Mesothelial cell of epicardium (in vitro differentiated cells): ENCODE measurements around the gene TACR1. TPM values are rescaled to one million over a fixed set of nuclear protein-coding genes. Genes with fewer than 3 reads are reported as not detected.

ENCODE experiments used
- DNase-seq, 2 experiments: peaks; one replicate each; pipeline ENCODE4 v3.0.0; 2021; ENCODE audit warnings: low spot score in 2 of 2; ENCODE audit not compliant: unreplicated experiment in 2 of 2
- H3K27ac Mint-ChIP-seq: 2 replicates; pipeline ENCODE4 v1.8.0; 2021; ENCODE audit warnings: mixed read lengths
- H3K27me3 Mint-ChIP-seq: 2 replicates; pipeline ENCODE4 v1.8.0; 2021; ENCODE audit warnings: low read depth, mixed read lengths
- H3K36me3 Mint-ChIP-seq: 2 replicates; pipeline ENCODE4 v1.8.0; 2021; ENCODE audit warnings: mixed read lengths
- H3K4me1 Mint-ChIP-seq: 2 replicates; pipeline ENCODE4 v1.8.0; 2021; ENCODE audit warnings: mixed read lengths
- H3K4me3 Mint-ChIP-seq: 2 replicates; pipeline ENCODE4 v1.8.0; 2021; ENCODE audit warnings: mild to moderate bottlenecking, moderate library complexity, mixed read lengths
- H3K9me3 Mint-ChIP-seq: 2 replicates; pipeline ENCODE4 v1.8.0; 2021; ENCODE audit warnings: mixed read lengths
- CTCF ChIP-seq: fragments of 200-600 bp; sonication (generic); IDR thresholded peaks from one replicate; pipeline ENCODE4 v1.5.0; 2021; ENCODE audit warnings: antibody characterized with exemption; ENCODE audit not compliant: unreplicated experiment
- total RNA-seq: library from RNA; stranded (reverse); gene quantifications from 3 replicates; pipeline ENCODE4 v1.2.1, GENCODE V29; 2021

The TACR1 gene
- total RNA-seq, 1 donor from 2014 or later: 0.20 TPM

GRCh38 chr2:75025633-75026380 lies 173.5 kb downstream of the TACR1 start:
- DNase-seq: no peak
- H3K36me3 Mint-ChIP-seq: no peaks in the 10 kb centered on the region
- no peak overlapping the region for H3K27ac Mint-ChIP-seq
- no peaks in the 10 kb centered on the region for H3K9me3 Mint-ChIP-seq
- TF ChIP-seq CTCF: no peak
- no peaks in the 10 kb centered on the region for H3K27me3 Mint-ChIP-seq
- no peak overlapping the region for H3K4me3 Mint-ChIP-seq
- H3K4me1 Mint-ChIP-seq: peaks cover 9% of the 10 kb centered on the region

GRCh38 chr2:75025216-75025615 lies 174.1 kb downstream of the TACR1 start:
- H3K4me1 Mint-ChIP-seq: peaks cover 9% of the 10 kb centered on the region
- no peaks in the 10 kb centered on the region for H3K36me3 Mint-ChIP-seq
- TF ChIP-seq CTCF: no peak
- H3K9me3 Mint-ChIP-seq: no peaks in the 10 kb centered on the region
- no peak overlapping the region for H3K4me3 Mint-ChIP-seq
- no peak overlapping the region for H3K27ac Mint-ChIP-seq
- DNase-seq: no peak
- H3K27me3 Mint-ChIP-seq: no peaks in the 10 kb centered on the region

- TF ChIP-seq CTCF: no peak
- Mint-ChIP-seq H3K4me1 (peaks cover 15% of the 10 kb centered on the region), H3K9me3 (no peaks in the 10 kb centered on the region), H3K4me3 (no peak overlapping the region), H3K27ac (no peak overlapping the region), H3K27me3 (no peaks in the 10 kb centered on the region), H3K36me3 (no peaks in the 10 kb centered on the region)
- DNase-seq: no peak
Measured at GRCh38 chr2:75023666-75024455, 175.5 kb downstream of the TACR1 start.

- Mint-ChIP-seq H3K36me3 (no peaks in the 10 kb centered on the region), H3K27me3 (no peaks in the 10 kb centered on the region)
Measured at GRCh38 chr2:75022516-75022915, 176.8 kb downstream of the TACR1 start.

GRCh38 chr2:75021672-75022071 lies 177.6 kb downstream of the TACR1 start:
- no peaks in the 10 kb centered on the region for H3K27me3 Mint-ChIP-seq
- no peak for TF ChIP-seq CTCF
- peaks cover 6% of the 10 kb centered on the region for H3K9me3 Mint-ChIP-seq
- no peak for DNase-seq
- H3K36me3 Mint-ChIP-seq: no peaks in the 10 kb centered on the region
- peaks cover 15% of the 10 kb centered on the region for H3K4me1 Mint-ChIP-seq
- H3K4me3 Mint-ChIP-seq: no peak overlapping the region
- H3K27ac Mint-ChIP-seq: peak overlapping the region; percentile 58

More at GRCh38 chr2:75022516-75022915, 176.8 kb downstream of the TACR1 start:
- DNase-seq: no peak
- peaks cover 6% of the 10 kb centered on the region for H3K9me3 Mint-ChIP-seq
- no peak overlapping the region for H3K27ac Mint-ChIP-seq
- TF ChIP-seq CTCF: no peak
- H3K4me1 Mint-ChIP-seq: peaks cover 15% of the 10 kb centered on the region
- no peak overlapping the region for H3K4me3 Mint-ChIP-seq
